Measurements from ENCODE around the gene GRM1.

GRCh38 chr6:146066506-146066905 is 37.6 kb downstream of the GRM1 start:
- TF ChIP-seq ZNF274 (IDR thresholded peaks at IDR 0.05; ENCODE audit: low read depth, low read length) (no peak), SUZ12 (IDR thresholded peaks at IDR 0.05; ENCODE audit: extremely low read depth, insufficient read depth, insufficient read length) (no peak), YY1 (IDR thresholded peaks at IDR 0.05; ENCODE audit: insufficient read depth, insufficient read length) (no peak)
